ENCODE measurements around the gene FUNDC2. TPM values are rescaled to one million over a fixed set of nuclear protein-coding genes. Genes with fewer than 3 reads are reported as not detected.

The FUNDC2 gene
- total and polyA plus RNA-seq, 2 experiments from 2014 or later = 57.7 to 87.5 TPM

DNA sequence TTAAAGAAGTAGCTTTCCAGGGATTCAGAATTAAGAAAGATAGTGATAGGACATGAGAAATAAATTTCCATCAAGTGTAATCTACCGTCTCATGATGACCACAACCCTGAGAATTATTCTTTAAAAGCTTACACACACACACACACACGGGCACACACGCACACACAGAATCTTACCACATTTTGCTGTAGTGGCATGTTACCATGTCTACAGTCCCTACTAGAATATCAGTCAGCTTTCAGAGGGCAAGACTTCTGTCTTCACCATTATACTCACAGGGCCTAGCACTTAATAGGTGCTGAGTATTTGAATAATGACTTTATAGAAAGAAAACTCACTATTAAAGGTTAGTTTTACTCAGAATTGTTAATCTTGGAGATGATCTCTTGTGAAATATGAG lies 28.9 kb downstream of the FUNDC2 start:
- Histone ChIP-seq H3K9me2 (replicated peaks; ENCODE audit: insufficient read depth) (no peaks in the 10 kb centered on the region), H4K20me1 (ENCODE audit: insufficient read depth, poor library complexity, severe bottlenecking) (no peaks in the 10 kb centered on the region), H2AFZ (no peak overlapping the region), H3K27me3 (no peaks in the 10 kb centered on the region), H3K4me2 (no peak overlapping the region), H3K4me3 (no peak overlapping the region), H3K36me3 (replicated peaks; ENCODE audit: insufficient read depth, low read depth) (no peaks in the 10 kb centered on the region), H3K9me3 (ENCODE audit: low read depth) (no peaks in the 10 kb centered on the region), H3K79me2 (no peaks in the 10 kb centered on the region), H3K4me1 (ENCODE audit: insufficient read depth) (no peaks in the 10 kb centered on the region), H3K27ac (no peak overlapping the region)
- DNase-seq (ENCODE audit: low spot score) = no peak
- TF ChIP-seq, protein P1, sequence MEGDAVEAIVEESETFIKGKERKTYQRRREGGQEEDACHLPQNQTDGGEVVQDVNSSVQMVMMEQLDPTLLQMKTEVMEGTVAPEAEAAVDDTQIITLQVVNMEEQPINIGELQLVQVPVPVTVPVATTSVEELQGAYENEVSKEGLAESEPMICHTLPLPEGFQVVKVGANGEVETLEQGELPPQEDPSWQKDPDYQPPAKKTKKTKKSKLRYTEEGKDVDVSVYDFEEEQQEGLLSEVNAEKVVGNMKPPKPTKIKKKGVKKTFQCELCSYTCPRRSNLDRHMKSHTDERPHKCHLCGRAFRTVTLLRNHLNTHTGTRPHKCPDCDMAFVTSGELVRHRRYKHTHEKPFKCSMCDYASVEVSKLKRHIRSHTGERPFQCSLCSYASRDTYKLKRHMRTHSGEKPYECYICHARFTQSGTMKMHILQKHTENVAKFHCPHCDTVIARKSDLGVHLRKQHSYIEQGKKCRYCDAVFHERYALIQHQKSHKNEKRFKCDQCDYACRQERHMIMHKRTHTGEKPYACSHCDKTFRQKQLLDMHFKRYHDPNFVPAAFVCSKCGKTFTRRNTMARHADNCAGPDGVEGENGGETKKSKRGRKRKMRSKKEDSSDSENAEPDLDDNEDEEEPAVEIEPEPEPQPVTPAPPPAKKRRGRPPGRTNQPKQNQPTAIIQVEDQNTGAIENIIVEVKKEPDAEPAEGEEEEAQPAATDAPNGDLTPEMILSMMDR (IDR thresholded peaks at IDR 0.05; ENCODE audit: poor library complexity) = no peak
- TF ChIP-seq EZH2 (IDR thresholded peaks at IDR 0.05; ENCODE audit: borderline replicate concordance) = no peak
- no peak for TF ChIP-seq EZH2phosphoT487 (IDR thresholded peaks at IDR 0.05; ENCODE audit: low read depth, severe bottlenecking, unreplicated experiment)
- 77% methylated on average over 3 of the region's 3 CpGs for WGBS (ENCODE audit: low lambda C conversion rate, missing lambda C conversion rate)

DNA sequence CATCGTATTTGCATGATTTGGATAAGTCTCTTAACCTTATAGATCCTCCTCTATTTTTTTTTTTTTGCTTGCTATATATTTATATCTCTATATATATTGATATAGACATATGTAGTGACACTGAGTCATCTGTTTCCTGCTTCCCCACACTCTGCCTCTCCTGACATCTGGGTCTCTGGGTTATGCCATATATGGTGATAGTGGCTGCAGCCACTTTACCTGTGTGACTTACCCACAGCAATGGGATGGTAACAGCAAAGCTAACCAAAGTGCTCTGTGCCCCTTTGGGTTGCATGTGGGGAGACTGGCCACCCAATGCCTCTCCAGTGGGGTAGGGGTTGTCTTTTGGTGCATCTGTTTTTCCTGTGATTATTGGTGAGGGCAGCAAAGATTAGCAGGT lies 29.8 kb downstream of the FUNDC2 start:
- Histone ChIP-seq H3K9me3 (ENCODE audit: low read depth) (no peaks in the 10 kb centered on the region), H3K27me3 (no peaks in the 10 kb centered on the region), H3K79me2 (no peaks in the 10 kb centered on the region), H3K4me3 (no peak overlapping the region), H3K27ac (no peak overlapping the region), H3K36me3 (replicated peaks; ENCODE audit: insufficient read depth, low read depth) (no peaks in the 10 kb centered on the region), H3K4me2 (no peak overlapping the region), H2AFZ (no peak overlapping the region), H3K4me1 (ENCODE audit: insufficient read depth) (no peaks in the 10 kb centered on the region), H4K20me1 (ENCODE audit: insufficient read depth, poor library complexity, severe bottlenecking) (no peaks in the 10 kb centered on the region), H3K9me2 (replicated peaks; ENCODE audit: insufficient read depth) (no peaks in the 10 kb centered on the region)
- TF ChIP-seq, protein P1 (IDR thresholded peaks at IDR 0.05; ENCODE audit: poor library complexity) = no peak
- no peak for TF ChIP-seq EZH2 (IDR thresholded peaks at IDR 0.05; ENCODE audit: borderline replicate concordance)
- no peak for TF ChIP-seq EZH2phosphoT487 (IDR thresholded peaks at IDR 0.05; ENCODE audit: low read depth, severe bottlenecking, unreplicated experiment)
- WGBS (ENCODE audit: low lambda C conversion rate, missing lambda C conversion rate) = 74% methylated on average over 1 of the region's 1 CpG
- DNase-seq (ENCODE audit: low spot score) = no peak

DNA sequence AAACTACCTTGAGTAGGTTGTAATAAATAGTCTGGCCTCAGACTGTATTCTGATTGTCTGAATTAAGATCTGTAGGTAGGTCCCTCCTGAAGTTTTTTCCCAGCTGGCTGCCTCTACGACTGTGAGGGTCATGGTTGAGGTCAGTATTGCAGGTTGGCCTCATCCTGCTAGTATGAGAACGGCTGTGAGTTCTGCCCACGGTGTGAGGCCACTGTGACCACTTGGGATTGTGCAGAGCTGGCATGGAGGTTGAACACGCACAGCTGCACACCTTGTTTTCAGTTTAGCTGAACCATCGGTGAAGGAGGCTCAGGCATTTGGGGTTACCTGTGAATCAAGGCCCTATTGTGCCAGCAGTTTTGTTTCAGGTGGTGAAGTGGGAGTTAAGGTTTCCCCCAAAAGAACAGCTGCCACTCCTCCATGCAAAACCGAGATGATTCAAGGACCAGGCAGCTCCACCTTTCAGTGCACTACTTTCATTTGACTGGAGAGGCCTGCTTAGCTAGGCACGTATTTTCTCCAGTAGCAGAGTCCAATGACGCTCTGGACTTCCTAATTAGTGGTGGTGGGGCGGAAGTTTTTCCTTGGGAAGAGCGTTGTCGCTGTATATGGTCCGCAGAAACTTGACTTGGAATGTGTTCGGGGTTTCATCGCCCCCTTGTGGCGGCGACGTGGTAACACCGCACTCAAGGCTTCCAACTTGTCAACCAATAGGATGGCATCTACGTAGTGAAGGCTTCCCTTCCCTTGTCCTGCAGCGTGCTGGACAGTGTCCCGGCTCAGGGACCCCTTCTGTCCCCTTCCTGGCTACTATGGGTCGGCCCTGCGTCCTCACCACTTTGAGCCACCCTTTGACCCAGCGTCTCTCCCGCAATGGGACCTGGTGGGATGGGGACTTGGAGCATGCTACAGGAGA lies 30.5 kb downstream of the FUNDC2 start:
- Histone ChIP-seq H3K4me3 (no peak overlapping the region), H3K27ac (no peak overlapping the region), H3K4me2 (peak overlapping the region; percentile 63), H4K20me1 (ENCODE audit: insufficient read depth, poor library complexity, severe bottlenecking) (no peaks in the 10 kb centered on the region), H3K27me3 (no peaks in the 10 kb centered on the region), H3K9me3 (ENCODE audit: low read depth) (no peaks in the 10 kb centered on the region), H3K36me3 (replicated peaks; ENCODE audit: insufficient read depth, low read depth) (no peaks in the 10 kb centered on the region), H3K9me2 (replicated peaks; ENCODE audit: insufficient read depth) (no peaks in the 10 kb centered on the region), H2AFZ (no peak overlapping the region), H3K79me2 (no peaks in the 10 kb centered on the region), H3K4me1 (ENCODE audit: insufficient read depth) (no peaks in the 10 kb centered on the region)
- peak; percentile 66 for DNase-seq (ENCODE audit: low spot score)
- 50% methylated on average over 25 of the region's 25 CpGs for WGBS (ENCODE audit: low lambda C conversion rate, missing lambda C conversion rate)
- no peak for TF ChIP-seq EZH2phosphoT487 (IDR thresholded peaks at IDR 0.05; ENCODE audit: low read depth, severe bottlenecking, unreplicated experiment)
- TF ChIP-seq, protein P1 (IDR thresholded peaks at IDR 0.05; ENCODE audit: poor library complexity) = peak; percentile 65
